GM12872 (cell line): Measurements from ENCODE around the gene DEPP1.

Experiments
- TF ChIP-seq, protein P1 (sequence below): IDR thresholded peaks from 3 replicates; pipeline ENCODE4 v1.5.1; 2011; ENCODE audit warnings: low read depth, mild to moderate bottlenecking, low read length, moderate library complexity; ENCODE audit not compliant: insufficient read depth

The DEPP1 gene, protein sequence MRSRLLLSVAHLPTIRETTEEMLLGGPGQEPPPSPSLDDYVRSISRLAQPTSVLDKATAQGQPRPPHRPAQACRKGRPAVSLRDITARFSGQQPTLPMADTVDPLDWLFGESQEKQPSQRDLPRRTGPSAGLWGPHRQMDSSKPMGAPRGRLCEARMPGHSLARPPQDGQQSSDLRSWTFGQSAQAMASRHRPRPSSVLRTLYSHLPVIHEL

DNA sequence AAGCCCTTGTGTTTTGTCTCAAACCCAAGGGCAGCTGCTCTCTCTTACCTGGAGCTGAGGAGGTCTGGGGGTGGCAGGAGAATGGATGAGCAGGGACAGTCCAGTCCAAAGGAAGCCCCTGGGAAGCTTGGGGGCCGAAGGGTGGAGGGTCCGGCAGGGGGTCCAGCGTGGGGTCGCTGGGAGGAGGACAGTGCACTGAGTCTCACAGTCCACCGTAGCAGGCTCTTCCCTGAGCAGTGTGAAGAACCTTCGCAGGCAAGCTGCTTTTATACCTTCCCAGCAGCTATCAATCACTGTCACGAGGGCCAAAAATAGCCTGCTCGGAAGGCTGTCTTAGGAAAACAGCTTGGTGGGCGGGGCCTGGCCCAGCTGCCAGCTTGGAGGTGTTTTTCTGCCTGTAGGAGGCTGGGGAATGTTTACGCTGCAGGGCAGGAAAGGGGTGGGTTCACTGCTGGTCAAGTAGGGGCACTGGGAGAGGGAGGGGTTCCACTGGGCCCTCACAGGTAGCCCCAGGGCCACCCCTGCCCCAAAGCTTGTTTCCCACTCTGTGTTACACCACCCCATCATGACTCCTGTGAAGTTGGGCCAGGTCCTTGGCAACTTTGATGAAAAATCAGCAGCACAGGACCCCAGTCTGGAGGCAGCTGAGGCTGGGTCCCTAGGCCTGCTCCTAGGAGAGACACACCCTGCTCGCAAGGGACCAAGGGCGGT is at the start of gene DEPP1:
Gene DEPP1 (minus strand): TSS at position 240 of the 711 bp plus-strand sequence. CDS start 779 bp downstream, outside the sequence.
- TF ChIP-seq, protein P1, sequence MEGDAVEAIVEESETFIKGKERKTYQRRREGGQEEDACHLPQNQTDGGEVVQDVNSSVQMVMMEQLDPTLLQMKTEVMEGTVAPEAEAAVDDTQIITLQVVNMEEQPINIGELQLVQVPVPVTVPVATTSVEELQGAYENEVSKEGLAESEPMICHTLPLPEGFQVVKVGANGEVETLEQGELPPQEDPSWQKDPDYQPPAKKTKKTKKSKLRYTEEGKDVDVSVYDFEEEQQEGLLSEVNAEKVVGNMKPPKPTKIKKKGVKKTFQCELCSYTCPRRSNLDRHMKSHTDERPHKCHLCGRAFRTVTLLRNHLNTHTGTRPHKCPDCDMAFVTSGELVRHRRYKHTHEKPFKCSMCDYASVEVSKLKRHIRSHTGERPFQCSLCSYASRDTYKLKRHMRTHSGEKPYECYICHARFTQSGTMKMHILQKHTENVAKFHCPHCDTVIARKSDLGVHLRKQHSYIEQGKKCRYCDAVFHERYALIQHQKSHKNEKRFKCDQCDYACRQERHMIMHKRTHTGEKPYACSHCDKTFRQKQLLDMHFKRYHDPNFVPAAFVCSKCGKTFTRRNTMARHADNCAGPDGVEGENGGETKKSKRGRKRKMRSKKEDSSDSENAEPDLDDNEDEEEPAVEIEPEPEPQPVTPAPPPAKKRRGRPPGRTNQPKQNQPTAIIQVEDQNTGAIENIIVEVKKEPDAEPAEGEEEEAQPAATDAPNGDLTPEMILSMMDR = no peak

DNA sequence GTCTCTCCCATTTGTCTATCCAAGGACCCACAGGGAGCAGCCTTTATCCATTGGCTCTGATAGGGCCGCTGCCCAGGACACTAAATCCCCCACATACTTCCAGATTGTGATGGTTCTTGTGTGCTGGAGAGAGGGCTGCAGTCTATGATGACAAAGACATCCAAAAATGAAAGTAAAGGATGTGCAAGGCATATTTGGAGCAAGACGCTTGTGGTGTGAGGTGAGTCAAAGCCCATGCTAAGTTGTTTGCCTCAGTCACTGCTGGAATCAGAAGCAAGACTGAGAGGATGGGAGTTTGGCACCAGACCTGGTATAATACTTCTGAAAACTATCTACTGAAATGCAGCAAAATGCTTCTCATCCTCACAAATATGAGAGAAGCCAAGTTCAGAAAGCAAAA is 44.8 kb upstream of the DEPP1 start:
- TF ChIP-seq, protein P1 = no peak

DNA sequence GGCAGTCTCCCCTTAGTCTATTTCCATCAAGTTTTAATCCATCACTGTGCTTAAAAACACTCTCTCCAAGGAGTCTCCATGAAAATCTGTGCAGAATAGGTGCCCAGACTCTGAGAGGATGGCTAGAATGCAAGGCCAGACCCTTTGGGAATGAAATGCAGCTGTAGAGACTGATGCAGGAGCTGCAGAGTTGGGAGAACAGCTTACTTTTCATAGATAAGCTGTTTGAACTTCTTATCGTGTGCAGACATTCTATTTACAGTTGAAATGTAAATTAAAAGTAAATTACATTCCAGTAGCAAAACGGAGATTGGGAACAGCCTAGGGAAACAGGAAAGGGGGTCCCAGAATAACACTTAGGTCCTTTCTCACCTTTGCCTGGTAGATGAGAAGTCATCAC is 37.0 kb upstream of the DEPP1 start:
- TF ChIP-seq, protein P1 = no peak

DNA sequence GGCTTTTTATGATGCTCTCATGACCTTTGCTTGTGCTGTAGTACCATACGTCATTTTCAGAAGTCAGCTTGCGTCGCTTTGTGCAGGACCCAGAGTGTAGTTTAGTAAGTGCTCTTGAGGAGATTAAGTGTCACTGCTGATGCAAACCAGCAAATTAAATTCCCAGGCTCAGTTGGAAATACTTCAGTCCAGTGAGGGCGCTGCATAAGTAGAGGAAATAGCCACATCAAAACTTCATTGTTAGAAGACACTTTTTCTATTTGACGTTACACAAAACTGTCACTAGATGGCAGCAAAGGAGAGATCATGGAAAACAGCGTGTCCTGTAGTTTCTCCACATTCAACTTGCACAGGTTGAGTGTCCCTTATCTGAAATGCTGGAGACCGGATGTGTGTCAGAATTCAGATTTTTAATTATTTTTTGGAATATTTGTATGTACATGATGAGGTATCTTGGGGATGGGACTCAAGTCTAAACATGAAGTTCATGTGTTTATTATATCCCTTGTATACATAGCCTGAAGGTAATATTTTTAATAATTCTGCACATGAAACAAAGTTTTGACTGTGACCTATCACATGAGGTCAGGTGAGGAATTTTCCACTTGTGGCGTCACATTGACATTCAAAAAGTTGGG is 30.0 kb upstream of the DEPP1 start:
- TF ChIP-seq, protein P1 = peak; percentile 77

DNA sequence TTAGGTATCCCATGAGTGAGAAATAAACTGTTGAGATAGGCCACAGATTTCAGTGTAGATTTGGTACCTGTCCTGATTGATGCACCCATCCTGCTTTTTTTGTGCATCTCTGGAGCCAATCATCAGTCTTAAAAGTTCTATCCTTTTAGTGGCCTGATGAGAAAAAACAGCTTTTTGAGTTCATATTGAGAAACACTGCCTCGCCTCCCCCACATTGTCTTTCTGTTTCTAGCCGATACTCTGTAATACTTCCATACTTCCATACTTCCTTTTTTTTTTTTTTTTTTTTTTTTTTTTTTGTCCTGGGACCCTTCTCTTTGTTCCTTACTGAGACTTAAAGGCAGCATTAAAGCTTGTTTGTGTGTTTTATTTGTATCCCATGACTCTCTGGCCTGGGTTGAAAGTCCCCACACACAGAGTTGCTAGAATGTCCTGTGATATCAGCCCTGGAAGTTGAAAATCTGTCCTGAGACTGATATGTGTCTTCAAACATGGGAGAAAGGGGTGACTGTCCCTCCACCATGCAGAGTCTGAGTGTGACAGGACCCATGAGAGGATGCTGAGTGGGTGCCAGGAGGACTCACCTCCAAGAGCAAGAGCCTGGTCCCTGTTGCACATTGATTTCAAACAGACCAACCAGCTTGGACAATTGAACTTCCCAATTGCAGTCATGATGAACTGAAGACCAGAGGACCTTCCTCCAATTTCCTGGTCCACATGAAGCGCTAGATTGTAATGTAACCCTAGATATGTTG is 27.8 kb upstream of the DEPP1 start:
- TF ChIP-seq, protein P1 = no peak

DNA sequence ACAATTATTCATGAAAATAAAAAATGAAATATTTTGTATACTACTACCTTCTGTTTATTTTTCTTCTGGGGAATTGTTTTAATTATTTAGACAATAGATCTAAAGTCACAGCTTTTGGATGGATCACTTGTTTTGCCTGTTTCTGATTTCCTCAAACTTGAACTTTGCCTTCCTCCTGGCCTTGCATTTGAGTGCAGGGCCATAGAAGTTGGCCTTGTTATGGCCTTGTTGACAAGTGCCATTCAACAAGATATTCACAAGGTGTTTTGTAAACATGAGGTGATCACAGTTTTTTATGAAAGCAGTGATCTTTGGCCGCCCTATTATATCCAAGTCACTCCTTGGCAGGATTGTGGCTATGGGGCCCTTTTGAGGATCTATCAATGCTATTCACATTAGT is 26.7 kb upstream of the DEPP1 start:
- TF ChIP-seq, protein P1 = no peak

DNA sequence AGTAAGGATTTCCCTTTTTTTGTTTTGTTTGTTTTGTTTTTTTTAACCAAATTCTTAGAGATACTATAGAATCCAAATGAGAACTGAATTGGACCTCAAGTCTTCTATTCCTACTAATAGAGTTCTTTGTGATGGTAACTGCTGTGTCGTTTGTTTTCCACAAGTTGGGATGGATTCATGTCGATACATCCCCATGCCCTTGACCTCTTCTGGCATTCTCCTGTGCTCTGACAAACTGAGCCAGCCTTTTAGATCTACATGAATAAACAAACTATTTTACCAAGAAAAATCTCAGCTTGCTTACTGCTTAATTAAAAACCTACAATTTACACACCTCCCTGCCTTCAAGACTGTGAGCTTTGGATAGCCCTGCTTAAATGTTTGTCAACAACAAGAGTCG is 26.1 kb upstream of the DEPP1 start:
- TF ChIP-seq, protein P1 = no peak
